Ascending aorta (tissue), 2 donors: Measurements from ENCODE around the gene LCN6. TPM values are rescaled to one million over a fixed set of nuclear protein-coding genes. Genes with fewer than 3 reads are reported as not detected.
"Not testable (repeated sequence)": the region's sequence is repeated elsewhere in the genome, so short reads cannot be mapped to it uniquely, and the experiment has no call there.

ENCODE experiments used
- DNase-seq, 2 donors: peaks; one replicate each; pipeline ENCODE4 v3.0.0-alpha.2; 2019; ENCODE audit warnings: low spot score in 2 of 2
- H3K27ac ChIP-seq, 2 donors: fragments of 200-600 bp; sonication (generic); one replicate each; pipeline ENCODE4 v1.5.1; 2016 to 2017; ENCODE audit warnings: mild to moderate bottlenecking in 1 of 2
- H3K27me3 ChIP-seq: fragments of 200-600 bp; sonication (generic); one replicate; pipeline ENCODE4 v1.5.1; 2017
- H3K36me3 ChIP-seq, 2 donors: fragments of 200-600 bp; sonication (generic); one replicate each; pipeline ENCODE4 v1.5.1; 2016
- H3K4me1 ChIP-seq, 2 donors: fragments of 200-600 bp; sonication (generic); one replicate each; pipeline ENCODE4 v1.5.1; 2016 to 2017; ENCODE audit warnings: mild to moderate bottlenecking in 1 of 2
- H3K4me3 ChIP-seq, 2 donors: fragments of 200-600 bp; sonication (generic); one replicate each; pipeline ENCODE4 v1.5.1; 2016 to 2017; ENCODE audit warnings: mild to moderate bottlenecking in 1 of 2
- H3K9me3 ChIP-seq, 2 donors: fragments of 200-600 bp; sonication (generic); one replicate each; pipeline ENCODE4 v1.5.1; 2016
- CTCF ChIP-seq, 3 experiments: fragments of 200-600 bp in 2 of 3; fragments of 450-650 bp in 1 of 3; sonication (generic) in 2 of 3; IDR thresholded peaks; one replicate each; pipeline ENCODE4 v1.5.1; 2016 to 2019; ENCODE audit warnings: antibody characterized with exemption in 3 of 3, mild to moderate bottlenecking in 1 of 3, moderate library complexity in 1 of 3
- intact Hi-C: fragments of 100-400 bp; cut with DNase I; formaldehyde crosslinking; loops from one replicate; pipeline ENCODE4 v1.15.1; 2023
- total RNA-seq: library from RNA; depleted of rRNA; stranded (reverse); fragments of >200 nt; gene quantifications from one replicate; pipeline ENCODE4 v1.1.0, GENCODE V29; 2016

Gene LCN6
- total RNA-seq, 1 donor from 2014 or later: 130 TPM

- DNase-seq: no peak
- no peak overlapping the region for H3K27ac ChIP-seq
- H3K36me3 ChIP-seq: no peaks in the 10 kb centered on the region
- no peak overlapping the region for H3K4me3 ChIP-seq
- intact Hi-C loops: no loop called here
- peaks cover 6% of the 10 kb centered on the region for H3K27me3 ChIP-seq
- H3K9me3 ChIP-seq: no peaks in the 10 kb centered on the region
- TF ChIP-seq CTCF (IDR thresholded peaks at IDR 0.05): no peak
- H3K4me1 ChIP-seq: peaks cover 0 to 7% of the 10 kb centered on the region in 2 donors
Measured at GRCh38 chr9:136709454-136710109, 38.7 kb downstream of the LCN6 start.

- no peak for DNase-seq
- H3K4me1 ChIP-seq: peaks cover 0 to 7% of the 10 kb centered on the region in 2 donors
- H3K27me3 ChIP-seq: peaks cover 6% of the 10 kb centered on the region
- H3K27ac ChIP-seq: no peak overlapping the region
- H3K4me3 ChIP-seq: no peak overlapping the region
- no peaks in the 10 kb centered on the region for H3K9me3 ChIP-seq
- intact Hi-C loops: no loop called here
- TF ChIP-seq CTCF (IDR thresholded peaks at IDR 0.05): no peak
- H3K36me3 ChIP-seq: no peaks in the 10 kb centered on the region
Measured at GRCh38 chr9:136707849-136708517, 40.3 kb downstream of the LCN6 start.

DNA sequence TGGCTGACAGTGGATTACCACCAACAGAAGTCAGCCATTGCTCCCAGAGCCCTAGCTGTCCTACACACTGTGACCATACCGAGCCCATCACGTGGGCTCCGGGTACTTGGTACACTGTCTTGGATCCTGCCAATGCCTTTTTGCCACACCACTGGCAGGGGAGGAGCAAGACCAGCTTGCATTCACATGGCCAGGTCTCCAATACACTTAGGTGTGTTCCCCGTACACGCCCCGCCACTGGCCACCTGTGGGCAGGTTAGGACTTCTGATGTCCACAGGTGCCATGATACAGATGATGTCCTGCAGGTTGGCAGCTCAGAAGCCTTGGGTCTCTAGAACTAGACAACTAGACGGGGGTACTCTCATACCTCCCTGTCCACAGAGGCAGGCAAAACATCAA is 41.3 kb downstream of the LCN6 start:
- intact Hi-C loops: no loop called here
- no peaks in the 10 kb centered on the region for H3K9me3 ChIP-seq
- peaks cover 4% of the 10 kb centered on the region for H3K27me3 ChIP-seq

DNA sequence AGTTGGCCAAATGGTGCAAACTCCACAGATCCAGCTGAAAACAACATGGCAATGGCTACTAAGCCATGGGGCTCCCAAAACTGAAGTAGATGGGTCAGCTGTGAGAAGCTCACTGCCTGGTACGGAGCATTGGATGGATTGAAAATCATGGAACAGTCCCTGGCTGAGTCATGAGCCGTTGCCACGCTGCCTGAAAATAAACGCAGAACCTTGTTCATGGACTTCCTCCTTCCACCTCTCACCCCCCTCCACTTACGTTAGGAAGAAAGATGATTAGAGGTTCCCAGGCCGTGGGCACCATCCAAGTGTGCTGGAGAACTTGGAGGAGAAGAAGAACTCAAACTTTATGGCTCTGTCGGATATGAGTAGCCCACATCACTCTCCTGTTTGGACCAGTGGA is 42.8 kb downstream of the LCN6 start:
- no peak overlapping the region for H3K27ac ChIP-seq
- H3K36me3 ChIP-seq: no peaks in the 10 kb centered on the region
- H3K4me1 ChIP-seq: no peaks in the 10 kb centered on the region
- DNase-seq: no peak
- intact Hi-C loops: no loop called here
- no peaks in the 10 kb centered on the region for H3K9me3 ChIP-seq
- H3K27me3 ChIP-seq: peaks cover 12% of the 10 kb centered on the region
- no peak overlapping the region for H3K4me3 ChIP-seq
- TF ChIP-seq CTCF (IDR thresholded peaks at IDR 0.05): no peak

More for the DNA sequence above, 41.3 kb downstream of the LCN6 start:
- no peak overlapping the region for H3K27ac ChIP-seq
- H3K36me3 ChIP-seq: no peaks in the 10 kb centered on the region
- TF ChIP-seq CTCF (IDR thresholded peaks at IDR 0.05): no peak
- peaks cover 0 to 4% of the 10 kb centered on the region in 2 donors for H3K4me1 ChIP-seq
- DNase-seq: no peak
- H3K4me3 ChIP-seq: no peak overlapping the region

- H3K27ac ChIP-seq, intact Hi-C loops, H3K9me3 ChIP-seq, H3K36me3 ChIP-seq, H3K4me1 ChIP-seq, DNase-seq, H3K4me3 ChIP-seq: not testable (repeated sequence)
- H3K27me3 ChIP-seq: peaks cover 12% of the 10 kb centered on the region
Measured at GRCh38 chr9:136704741-136705140, 43.6 kb downstream of the LCN6 start.

GRCh38 chr9:136703276-136703860 is 45.0 kb downstream of the LCN6 start:
- Histone ChIP-seq H3K9me3 (no peaks in the 10 kb centered on the region), H3K27ac (no peak overlapping the region), H3K4me3 (no peak overlapping the region), H3K4me1 (no peaks in the 10 kb centered on the region), H3K27me3 (peaks cover 12% of the 10 kb centered on the region), H3K36me3 (no peaks in the 10 kb centered on the region)
- no peak for DNase-seq
- no peak for TF ChIP-seq CTCF (IDR thresholded peaks at IDR 0.05)
- intact Hi-C loops: no loop called here
